ENCODE data around the gene RPLP2.

RPLP2 gene

GRCh38 chr11:769887-770641 lies 39.7 kb upstream of the RPLP2 start:
- no peak overlapping the region for H3K4me3 ChIP-seq (ENCODE audit: insufficient read length, low read depth)
- H3K27me3 ChIP-seq (ENCODE audit: insufficient read depth, insufficient read length) = no peaks in the 10 kb centered on the region
- TF ChIP-seq ZNF274 (IDR thresholded peaks at IDR 0.05; ENCODE audit: low read depth, low read length) = no peak
- TF ChIP-seq YY1 (IDR thresholded peaks at IDR 0.05; ENCODE audit: insufficient read depth, insufficient read length) = no peak
- TF ChIP-seq SUZ12 (IDR thresholded peaks at IDR 0.05; ENCODE audit: extremely low read depth, insufficient read depth, insufficient read length) = no peak
- peaks cover 81% of the 10 kb centered on the region for H3K36me3 ChIP-seq (ENCODE audit: insufficient read depth, insufficient read length, low read length)
- H3K9me3 ChIP-seq (ENCODE audit: insufficient read depth, low read length) = no peaks in the 10 kb centered on the region
- peaks cover 31% of the 10 kb centered on the region for H3K4me1 ChIP-seq (ENCODE audit: insufficient read depth, insufficient read length)
- DNase-seq (ENCODE audit: low read depth, low spot score) = no peak
- H3K9ac ChIP-seq (ENCODE audit: insufficient read length, low read depth) = peak overlapping the region; percentile 8

DNA sequence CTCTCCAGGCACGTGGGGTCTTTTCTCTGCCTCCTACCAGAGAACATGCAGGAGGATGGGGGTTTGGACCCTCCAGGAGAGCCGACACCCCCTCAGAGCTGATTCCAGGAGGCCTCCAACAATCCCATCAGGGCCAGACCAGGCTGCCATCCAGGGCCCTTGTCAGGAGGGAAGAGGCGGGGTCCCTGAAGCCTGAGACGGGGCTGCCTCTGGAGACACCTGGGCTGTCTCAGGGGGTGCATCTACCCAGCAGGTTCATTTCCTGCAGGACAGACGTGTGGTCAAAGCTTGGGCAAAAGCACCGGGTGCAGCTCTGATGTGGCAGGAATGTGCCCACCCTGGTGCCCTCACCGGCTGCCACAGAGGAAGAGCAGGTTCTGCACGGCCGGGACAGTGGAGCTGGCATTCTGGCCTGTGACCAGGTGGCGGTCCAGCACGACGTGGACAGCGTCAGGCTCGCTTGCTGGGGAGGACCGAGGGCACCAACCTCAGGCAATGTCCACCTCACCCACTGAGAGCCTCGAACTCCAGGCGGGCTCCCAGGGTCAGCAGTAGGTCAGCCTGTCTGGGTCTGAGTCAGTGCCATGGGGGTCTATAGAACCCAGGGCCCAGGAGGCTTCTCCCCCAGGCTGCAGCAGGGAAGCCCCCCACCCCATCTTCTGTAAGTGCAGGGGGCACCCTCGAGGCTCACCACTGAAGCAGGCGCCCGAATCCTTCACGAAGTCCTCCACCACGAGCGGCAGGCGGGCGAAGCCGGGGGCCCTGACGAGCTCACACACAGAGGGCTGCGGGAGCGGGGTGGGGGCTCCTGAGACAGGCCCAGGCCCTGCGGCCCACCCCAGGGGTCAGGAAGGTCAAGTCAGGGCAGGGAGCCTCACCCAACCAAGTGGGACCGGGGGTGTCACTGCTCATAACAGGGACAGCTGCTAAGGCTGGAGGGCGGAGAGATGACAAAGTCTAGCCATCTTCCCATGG lies 38.8 kb upstream of the RPLP2 start:
- H3K9me3 ChIP-seq (ENCODE audit: insufficient read depth, low read length) = no peaks in the 10 kb centered on the region
- TF ChIP-seq SUZ12 (IDR thresholded peaks at IDR 0.05; ENCODE audit: extremely low read depth, insufficient read depth, insufficient read length) (no peak), ZNF274 (IDR thresholded peaks at IDR 0.05; ENCODE audit: low read depth, low read length) (no peak), YY1 (IDR thresholded peaks at IDR 0.05; ENCODE audit: insufficient read depth, insufficient read length) (no peak)
- peaks cover 35% of the 10 kb centered on the region for H3K4me1 ChIP-seq (ENCODE audit: insufficient read depth, insufficient read length)
- peak overlapping the region; percentile 10 for H3K9ac ChIP-seq (ENCODE audit: insufficient read length, low read depth)
- H3K27me3 ChIP-seq (ENCODE audit: insufficient read depth, insufficient read length) = no peaks in the 10 kb centered on the region
- no peak overlapping the region for H3K4me3 ChIP-seq (ENCODE audit: insufficient read length, low read depth)
- DNase-seq (ENCODE audit: low read depth, low spot score) = no peak
- H3K36me3 ChIP-seq (ENCODE audit: insufficient read depth, insufficient read length, low read length) = peaks cover 75% of the 10 kb centered on the region

GRCh38 chr11:771617-772204 lies 38.1 kb upstream of the RPLP2 start:
- no peak for DNase-seq (ENCODE audit: low read depth, low spot score)
- Histone ChIP-seq H3K9me3 (ENCODE audit: insufficient read depth, low read length) (no peaks in the 10 kb centered on the region), H3K4me1 (ENCODE audit: insufficient read depth, insufficient read length) (peaks cover 35% of the 10 kb centered on the region), H3K9ac (ENCODE audit: insufficient read length, low read depth) (no peak overlapping the region), H3K36me3 (ENCODE audit: insufficient read depth, insufficient read length, low read length) (peaks cover 67% of the 10 kb centered on the region), H3K4me3 (ENCODE audit: insufficient read length, low read depth) (no peak overlapping the region), H3K27me3 (ENCODE audit: insufficient read depth, insufficient read length) (no peaks in the 10 kb centered on the region)
- TF ChIP-seq ZNF274 (IDR thresholded peaks at IDR 0.05; ENCODE audit: low read depth, low read length) (no peak), SUZ12 (IDR thresholded peaks at IDR 0.05; ENCODE audit: extremely low read depth, insufficient read depth, insufficient read length) (no peak), YY1 (IDR thresholded peaks at IDR 0.05; ENCODE audit: insufficient read depth, insufficient read length) (no peak)

GRCh38 chr11:772429-773390 lies 37.1 kb upstream of the RPLP2 start:
- H3K27me3 ChIP-seq (ENCODE audit: insufficient read depth, insufficient read length) = no peaks in the 10 kb centered on the region
- TF ChIP-seq SUZ12 (IDR thresholded peaks at IDR 0.05; ENCODE audit: extremely low read depth, insufficient read depth, insufficient read length) = no peak
- H3K4me1 ChIP-seq (ENCODE audit: insufficient read depth, insufficient read length) = peaks cover 33% of the 10 kb centered on the region
- DNase-seq (ENCODE audit: low read depth, low spot score) = no peak
- peak overlapping the region; percentile 8 for H3K9ac ChIP-seq (ENCODE audit: insufficient read length, low read depth)
- H3K9me3 ChIP-seq (ENCODE audit: insufficient read depth, low read length) = no peaks in the 10 kb centered on the region
- peaks cover 58% of the 10 kb centered on the region for H3K36me3 ChIP-seq (ENCODE audit: insufficient read depth, insufficient read length, low read length)
- no peak overlapping the region for H3K4me3 ChIP-seq (ENCODE audit: insufficient read length, low read depth)

GRCh38 chr11:773425-773824 lies 36.3 kb upstream of the RPLP2 start:
- no peak overlapping the region for H3K4me3 ChIP-seq (ENCODE audit: insufficient read length, low read depth)
- H3K27me3 ChIP-seq (ENCODE audit: insufficient read depth, insufficient read length) = no peaks in the 10 kb centered on the region
- no peak for DNase-seq (ENCODE audit: low read depth, low spot score)
- peaks cover 63% of the 10 kb centered on the region for H3K36me3 ChIP-seq (ENCODE audit: insufficient read depth, insufficient read length, low read length)
- no peaks in the 10 kb centered on the region for H3K9me3 ChIP-seq (ENCODE audit: insufficient read depth, low read length)
- peaks cover 37% of the 10 kb centered on the region for H3K4me1 ChIP-seq (ENCODE audit: insufficient read depth, insufficient read length)
- H3K9ac ChIP-seq (ENCODE audit: insufficient read length, low read depth) = peak overlapping the region; percentile 28
- TF ChIP-seq SUZ12 (IDR thresholded peaks at IDR 0.05; ENCODE audit: extremely low read depth, insufficient read depth, insufficient read length) = no peak
- no peak for TF ChIP-seq ZNF274 (IDR thresholded peaks at IDR 0.05; ENCODE audit: low read depth, low read length)
- no peak for TF ChIP-seq YY1 (IDR thresholded peaks at IDR 0.05; ENCODE audit: insufficient read depth, insufficient read length)

DNA sequence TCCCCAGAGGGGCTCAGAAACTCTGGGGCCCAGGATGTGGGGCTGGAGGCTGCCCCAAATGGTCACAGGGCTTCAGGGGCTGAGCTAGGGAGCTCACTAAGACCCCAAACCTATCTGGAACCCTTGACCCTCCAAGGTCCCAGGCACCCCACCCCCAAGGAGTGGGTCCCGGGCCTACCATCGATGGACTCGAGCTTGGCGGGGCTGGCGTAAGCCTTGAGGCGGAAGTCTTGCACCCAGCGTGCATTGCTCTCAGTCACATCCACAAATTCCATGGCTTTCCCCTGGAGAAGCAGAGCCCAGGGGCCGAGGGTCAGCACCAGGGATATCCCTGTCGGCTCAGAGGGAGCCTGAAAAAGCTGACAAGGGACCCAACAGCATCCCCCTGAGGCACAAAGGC lies 35.9 kb upstream of the RPLP2 start:
- no peak for TF ChIP-seq SUZ12 (IDR thresholded peaks at IDR 0.05; ENCODE audit: extremely low read depth, insufficient read depth, insufficient read length)
- TF ChIP-seq ZNF274 (IDR thresholded peaks at IDR 0.05; ENCODE audit: low read depth, low read length) = no peak
- TF ChIP-seq YY1 (IDR thresholded peaks at IDR 0.05; ENCODE audit: insufficient read depth, insufficient read length) = no peak
- H3K36me3 ChIP-seq (ENCODE audit: insufficient read depth, insufficient read length, low read length) = peaks cover 67% of the 10 kb centered on the region
- H3K27me3 ChIP-seq (ENCODE audit: insufficient read depth, insufficient read length) = no peaks in the 10 kb centered on the region
- H3K4me1 ChIP-seq (ENCODE audit: insufficient read depth, insufficient read length) = peaks cover 38% of the 10 kb centered on the region
- no peak overlapping the region for H3K4me3 ChIP-seq (ENCODE audit: insufficient read length, low read depth)
- peak overlapping the region; percentile 28 for H3K9ac ChIP-seq (ENCODE audit: insufficient read length, low read depth)
- H3K9me3 ChIP-seq (ENCODE audit: insufficient read depth, low read length) = no peaks in the 10 kb centered on the region
- DNase-seq (ENCODE audit: low read depth, low spot score) = no peak

Data from NT2/D1 (cell line).